ENCODE measurements around the gene SFTA2. TPM values are rescaled to one million over a fixed set of nuclear protein-coding genes. Genes with fewer than 3 reads are reported as not detected.

SFTA2 gene
- total RNA-seq, result not detected in 2 replicates

GRCh38 chr6:30931969-30932645 lies at the start of gene SFTA2:
SFTA2 (minus strand) TSS chr6:30932170; CDS start chr6:30932096, 74 bp downstream.

GRCh38 chr6:30940361-30940986 lies 8.5 kb upstream of the SFTA2 start, which contains the start of gene MUCL3:
MUCL3 (plus strand) TSS chr6:30940973; CDS start chr6:30941000, 27 bp downstream.

GRCh38 chr6:30914076-30914853 lies 17.7 kb downstream of the SFTA2 start, which contains the start of gene VARS2:
VARS2 (plus strand) TSS chr6:30914238; CDS start chr6:30914837, 599 bp downstream.

GRCh38 chr6:30907758-30908591 lies 24.0 kb downstream of the SFTA2 start, which contains the start of gene GTF2H4:
GTF2H4 (plus strand) TSS chr6:30908207.

GRCh38 chr6:30883685-30884520 lies 48.1 kb downstream of the SFTA2 start, which contains the start of gene DDR1:
DDR1 (plus strand) TSS chr6:30884519; CDS start chr6:30888730, 4,211 bp downstream.

Other genes with a start within 250 kb of the SFTA2 start
- gene PPP1R18, start 245.5 kb downstream of the SFTA2 start, total RNA-seq, result 51.2 and 57.3 TPM in 2 replicates
- 4.2 and 4.6 TPM in 2 replicates for gene NRM, start 241.2 kb downstream of the SFTA2 start, total RNA-seq
- gene MDC1, start 214.9 kb downstream of the SFTA2 start, total RNA-seq, result 7.6 and 7.8 TPM in 2 replicates
- 217 and 218 TPM in 2 replicates for gene TUBB, start 211.8 kb downstream of the SFTA2 start, total RNA-seq
- gene FLOT1, start 189.5 kb downstream of the SFTA2 start, total RNA-seq, result 68.3 and 71.3 TPM in 2 replicates
- gene IER3, start 187.6 kb downstream of the SFTA2 start, total RNA-seq, result 18.3 and 18.7 TPM in 2 replicates
- gene DDR1, start 47.7 kb downstream of the SFTA2 start, total RNA-seq, result 25.7 and 27.1 TPM in 2 replicates
- gene GTF2H4, start 24.0 kb downstream of the SFTA2 start, total RNA-seq, result 12.3 and 16.6 TPM in 2 replicates
- gene VARS2, start 17.9 kb downstream of the SFTA2 start, total RNA-seq, result 16.4 and 18.6 TPM in 2 replicates
- not detected in 2 replicates for gene MUCL3, start 8.8 kb upstream of the SFTA2 start, total RNA-seq
- not detected in 2 replicates for gene MUC21, start 51.5 kb upstream of the SFTA2 start, total RNA-seq
- not detected in 2 replicates for gene MUC22, start 78.3 kb upstream of the SFTA2 start, total RNA-seq
- gene C6orf15, start 180.4 kb upstream of the SFTA2 start, total RNA-seq, result 0.49 TPM in 1 of 2 replicates, not detected in the other
- gene PSORS1C1, start 182.6 kb upstream of the SFTA2 start, total RNA-seq, result 0.64 and 51.9 TPM in 2 replicates
- not detected in 2 replicates for gene CDSN, start 188.3 kb upstream of the SFTA2 start, total RNA-seq
- not detected in 2 replicates for gene PSORS1C2, start 206.9 kb upstream of the SFTA2 start, total RNA-seq
- 13.0 and 13.4 TPM in 2 replicates for gene CCHCR1, start 225.6 kb upstream of the SFTA2 start, total RNA-seq
- 1.8 and 3.0 TPM in 2 replicates for gene TCF19, start 226.4 kb upstream of the SFTA2 start, total RNA-seq
- not detected in 2 replicates for gene POU5F1, start 238.5 kb upstream of the SFTA2 start, total RNA-seq

Measured in cardiac ventricle fibroblast (primary cell).